HG03039 (cell line): ENCODE results near the gene TPP2.
A peak's percentile ranks its signal among the peaks of the same experiment; 100 is the strongest.

Experiments
- ATAC-seq: cut with Tn5 transposase; IDR thresholded peaks from one replicate; pipeline ENCODE4 v1.9.1; 2021; ENCODE audit warnings: mild to moderate bottlenecking, moderate library complexity; ENCODE audit not compliant: unreplicated experiment

Gene TPP2

DNA sequence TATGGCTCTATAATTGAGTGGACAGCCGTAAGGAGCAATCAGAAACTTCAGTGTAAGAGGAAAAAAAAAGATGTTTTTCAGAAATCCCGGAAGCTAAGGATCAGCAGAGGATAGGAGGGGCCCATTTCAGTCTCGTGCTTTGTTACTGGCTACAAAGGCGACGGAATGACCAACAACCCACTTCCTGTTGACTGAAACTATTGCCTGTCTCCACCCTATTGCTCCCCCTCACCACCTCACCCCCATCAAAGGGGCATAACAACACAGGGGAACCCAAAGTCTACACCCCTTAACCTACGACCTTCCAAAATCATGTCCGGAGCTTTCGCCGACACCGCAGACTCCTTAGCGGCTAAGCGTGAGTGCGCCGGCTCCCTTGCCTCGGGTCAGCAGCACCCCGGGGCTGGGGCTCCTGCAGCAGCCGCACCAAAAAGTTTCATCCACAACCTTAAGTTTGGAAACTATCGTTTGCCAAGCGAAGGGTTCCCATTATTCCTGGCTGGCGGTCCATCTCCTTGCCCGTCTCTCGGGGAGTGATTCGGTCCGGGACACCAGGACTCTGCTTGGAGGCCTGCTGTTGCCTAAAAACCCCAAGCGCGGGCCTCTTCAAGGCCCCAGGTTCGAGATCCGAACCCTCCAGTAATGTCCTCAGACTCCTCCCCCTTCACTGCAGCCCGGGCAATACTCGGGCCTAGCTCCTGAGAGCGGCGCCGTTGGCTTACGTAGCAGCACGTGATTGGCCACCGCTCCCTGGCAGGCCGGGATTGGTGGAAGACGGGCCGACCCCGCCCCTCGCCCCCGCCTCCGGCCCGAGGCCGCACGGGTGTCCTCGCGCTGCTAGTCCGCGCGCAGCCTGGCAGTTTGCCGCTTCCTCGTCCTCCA, at the start of gene TPP2:
TSS of gene TPP2 (plus strand) at position 840 of the 882 bp plus-strand sequence. CDS start 53 bp downstream, outside the sequence.
- peak; percentile 73 for ATAC-seq

DNA sequence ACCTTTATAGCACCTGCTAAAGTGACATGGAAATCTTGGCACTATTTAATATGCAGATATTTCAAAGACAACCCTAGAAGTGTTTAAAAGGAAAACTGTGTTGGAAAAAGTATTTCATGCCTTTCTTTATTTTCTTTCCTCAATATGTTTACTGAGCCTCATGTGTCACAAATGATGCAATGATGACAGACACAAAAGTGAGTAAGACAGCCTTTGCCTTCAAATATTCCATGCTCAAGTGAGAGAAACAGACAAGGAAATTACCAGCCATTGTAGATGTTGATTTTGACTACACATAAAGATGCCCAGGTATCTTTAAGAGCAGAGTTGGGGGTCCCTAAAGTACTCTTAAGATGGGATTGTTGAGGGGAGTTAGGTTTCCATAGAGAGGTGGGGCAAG, 48.0 kb upstream of the TPP2 start:
- ATAC-seq: no peak

DNA sequence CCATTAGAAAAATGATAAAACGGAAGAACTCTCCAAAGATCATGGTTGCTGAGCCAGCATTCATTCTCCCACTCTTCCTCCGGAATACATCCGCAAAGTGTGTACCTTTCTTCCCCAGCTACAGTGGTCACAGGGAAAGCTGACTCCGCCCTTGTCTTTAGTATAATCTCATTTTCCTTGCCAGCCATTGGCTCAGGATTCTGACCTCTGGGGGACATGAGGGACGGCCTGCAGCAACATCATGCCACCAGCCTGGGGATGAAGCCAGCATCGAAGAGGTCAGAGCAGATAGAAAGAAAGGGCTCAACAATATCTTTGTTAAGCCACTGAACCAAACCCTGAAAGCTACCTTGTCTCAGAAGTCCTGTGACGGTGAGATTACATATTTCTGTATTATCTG, 46.3 kb upstream of the TPP2 start:
- ATAC-seq: no peak

DNA sequence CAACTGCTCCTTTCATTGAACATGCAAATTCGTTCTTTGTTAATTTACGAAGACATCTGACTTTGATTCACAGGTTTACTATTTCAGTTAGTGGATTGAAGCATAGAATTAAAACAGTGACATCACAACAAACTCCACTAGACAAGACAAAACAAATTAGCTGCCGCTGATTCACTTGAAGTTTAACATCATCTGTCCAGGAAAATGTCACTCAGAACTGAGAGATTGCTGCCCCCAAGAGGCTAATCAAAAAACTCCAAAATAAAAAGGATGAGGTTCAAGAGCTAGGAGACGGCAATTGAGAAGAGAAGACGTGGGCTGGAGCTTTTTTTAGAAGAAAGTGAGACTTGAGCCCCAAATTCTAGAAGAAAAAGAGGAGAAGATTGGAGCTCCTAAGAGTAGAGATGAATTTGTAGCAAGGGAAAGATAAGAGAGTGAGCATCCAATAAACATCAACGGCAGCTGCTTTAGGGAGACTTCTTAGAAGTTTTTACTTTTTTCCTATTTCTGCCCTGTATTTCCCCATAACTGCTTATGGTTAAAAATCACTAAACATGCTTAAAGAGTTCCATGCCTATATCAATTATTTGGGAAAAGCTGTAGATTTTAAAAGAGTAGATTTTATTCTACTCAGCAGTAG, 40.8 kb upstream of the TPP2 start:
- no peak for ATAC-seq

DNA sequence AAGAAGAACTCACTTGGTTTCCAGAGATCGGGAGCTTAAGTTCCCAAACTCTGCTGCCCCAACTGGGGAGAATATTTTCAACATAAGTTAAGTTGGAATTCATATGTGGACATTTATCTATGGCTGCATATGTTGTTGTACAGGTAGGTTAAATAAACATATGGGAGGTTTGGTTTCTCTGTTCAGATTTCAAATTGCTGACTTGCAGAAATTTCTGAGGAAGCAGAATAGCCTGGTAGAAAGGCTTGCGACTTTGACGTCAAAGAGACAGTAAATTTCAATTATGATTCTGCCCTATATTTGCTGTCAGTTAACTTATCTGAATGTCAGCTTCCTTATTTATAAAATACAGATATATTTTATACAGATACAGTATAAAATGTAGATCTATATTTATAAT, 40.0 kb upstream of the TPP2 start:
- ATAC-seq: no peak

DNA sequence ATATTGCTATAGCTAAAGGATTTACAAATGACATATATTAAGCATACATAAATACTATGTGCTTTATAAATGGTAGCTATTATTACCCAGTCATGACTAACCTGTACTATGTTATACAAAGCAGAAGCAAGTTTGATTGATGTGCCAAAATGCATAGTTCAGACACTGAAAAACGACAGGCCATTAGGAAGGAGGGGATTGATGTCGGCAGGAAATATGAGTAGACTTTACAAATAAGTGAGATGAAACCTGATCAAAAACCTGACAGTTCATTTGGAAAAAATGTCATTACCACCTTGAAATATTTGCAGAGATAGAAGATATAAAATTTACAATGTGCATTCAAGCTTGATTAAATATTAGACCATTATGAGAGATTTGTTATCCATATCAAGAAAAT, 38.8 kb upstream of the TPP2 start:
- ATAC-seq: no peak

DNA sequence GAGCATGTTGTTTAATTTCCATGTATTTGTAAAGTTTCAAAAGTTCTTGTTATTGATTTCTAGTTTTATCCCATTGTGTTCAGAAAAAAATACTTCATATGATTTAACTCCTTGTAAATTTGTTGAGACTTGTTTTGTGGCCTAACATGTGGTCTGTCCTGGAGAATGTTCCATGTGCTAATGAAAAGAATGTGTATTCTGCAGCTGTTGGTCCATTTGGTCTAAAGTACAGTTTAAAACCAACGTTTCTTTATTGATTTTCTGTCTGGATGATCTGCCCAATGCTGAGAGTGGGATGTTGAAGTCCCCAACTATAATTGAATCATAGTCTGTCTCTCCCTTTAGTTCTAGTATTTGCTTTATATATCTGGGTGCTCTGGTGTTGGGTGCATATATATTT, 34.9 kb upstream of the TPP2 start:
- ATAC-seq: no peak

DNA sequence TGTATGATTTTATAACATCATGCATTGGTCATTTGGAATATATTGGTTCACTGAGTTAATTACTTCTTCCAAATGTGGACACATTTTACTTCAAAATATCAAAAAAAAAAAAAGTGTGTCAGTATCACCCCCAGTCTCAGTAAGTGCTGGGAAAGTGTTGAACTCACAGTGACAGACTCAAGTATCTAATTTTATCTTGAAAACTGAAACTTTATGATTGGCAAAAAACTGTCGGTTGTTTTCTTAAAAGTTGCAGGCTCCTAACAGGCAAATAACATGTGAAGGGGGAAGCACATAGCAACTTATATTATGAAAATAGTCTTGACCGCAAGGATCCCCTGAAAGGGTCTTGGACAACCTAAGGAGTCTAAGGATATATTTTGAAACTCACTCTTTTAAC, 33.5 kb upstream of the TPP2 start:
- ATAC-seq: no peak

DNA sequence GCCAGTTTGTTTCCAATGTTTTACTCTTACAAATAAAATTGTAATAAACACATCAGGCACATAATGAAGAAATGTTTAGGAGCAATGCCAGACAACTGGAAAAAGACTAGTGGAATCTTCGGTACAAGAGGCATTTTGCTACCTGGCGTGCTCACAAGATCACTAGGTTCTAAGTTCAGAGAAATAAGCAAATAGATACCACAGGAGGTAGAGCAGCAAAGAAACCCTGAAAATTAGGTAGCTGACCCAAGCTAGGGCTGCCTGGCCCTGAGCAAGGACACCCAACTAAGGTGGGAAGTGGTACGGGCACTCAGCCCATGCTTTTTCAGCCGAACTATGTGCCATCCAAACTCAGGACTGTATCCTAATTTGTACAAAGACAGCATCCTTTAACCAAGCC, 32.2 kb upstream of the TPP2 start:
- ATAC-seq: no peak

DNA sequence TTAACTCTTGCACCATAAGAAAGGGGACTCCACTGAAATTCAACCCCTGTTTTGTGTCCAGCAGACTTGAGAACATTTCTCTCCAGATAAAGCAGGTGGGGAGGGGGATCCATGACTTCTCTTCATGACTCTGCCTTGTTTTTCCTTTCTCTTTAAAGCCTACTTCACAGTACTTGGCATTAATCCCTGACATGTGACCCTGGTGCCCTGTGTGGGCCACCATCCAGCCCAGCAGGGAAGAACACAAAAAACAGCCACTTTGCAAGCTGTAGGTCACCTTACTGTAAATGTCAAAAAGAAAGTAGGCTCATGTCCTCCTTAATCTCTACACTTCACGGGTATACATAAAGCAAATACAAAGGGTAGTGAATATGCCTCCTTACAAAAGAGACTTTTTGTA, 30.3 kb upstream of the TPP2 start:
- ATAC-seq: no peak

DNA sequence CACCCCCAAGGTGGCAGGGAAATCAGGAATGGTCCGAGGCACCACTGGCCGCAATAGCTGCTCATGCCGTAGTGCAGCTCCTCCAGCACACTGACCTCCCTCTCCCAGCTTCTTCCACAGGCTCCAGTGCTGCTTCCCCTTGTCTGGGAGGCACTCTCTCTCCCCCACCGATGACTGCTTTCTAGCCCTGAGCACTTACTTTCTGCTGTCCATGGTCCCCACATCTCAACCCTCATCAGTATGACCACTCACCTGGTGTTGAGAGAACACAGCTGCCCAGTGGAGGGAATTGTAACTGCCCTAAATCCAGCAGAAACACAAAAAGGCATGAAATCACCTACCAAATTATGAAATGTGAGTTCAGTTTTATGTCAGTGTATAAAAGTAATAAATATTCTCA, 28.9 kb upstream of the TPP2 start:
- ATAC-seq: no peak

DNA sequence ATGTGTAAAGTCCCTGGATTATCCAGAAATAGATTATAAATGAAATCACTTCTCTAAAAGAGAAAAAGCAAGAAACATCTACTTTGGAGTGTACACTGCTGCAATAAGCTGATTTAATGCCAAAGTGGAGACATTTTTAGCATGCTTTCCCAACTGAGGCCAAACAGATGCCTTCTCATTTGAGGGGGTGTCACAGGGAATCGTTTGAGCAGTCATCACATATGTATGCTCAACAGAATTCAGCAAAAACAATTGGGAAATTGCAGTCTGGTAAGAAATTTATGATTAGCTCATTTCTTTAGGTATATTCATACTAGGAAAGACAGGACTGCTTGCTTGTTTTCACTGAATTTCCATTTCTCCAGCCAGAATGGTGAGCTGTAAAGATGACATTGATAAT, 27.3 kb upstream of the TPP2 start:
- ATAC-seq: no peak

DNA sequence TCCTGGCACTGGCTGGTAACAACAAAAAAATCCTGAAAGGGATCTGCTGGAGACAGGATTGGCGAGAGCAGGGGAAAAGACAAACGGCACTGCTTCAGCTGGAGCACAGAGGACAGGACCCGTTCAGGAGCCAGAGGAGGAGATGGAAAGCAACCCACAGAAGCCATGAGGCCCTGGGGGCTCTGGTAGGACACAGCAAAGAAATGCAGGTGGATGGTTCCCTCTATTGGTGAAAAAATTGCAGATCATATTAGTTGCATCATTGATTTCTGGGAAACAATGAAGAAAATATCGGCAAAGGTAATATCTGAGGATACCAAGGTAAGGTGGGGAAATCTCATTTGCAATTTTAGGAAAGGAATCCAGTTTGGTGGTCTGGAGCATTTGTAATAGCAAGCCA, 25.7 kb upstream of the TPP2 start:
- no peak for ATAC-seq

DNA sequence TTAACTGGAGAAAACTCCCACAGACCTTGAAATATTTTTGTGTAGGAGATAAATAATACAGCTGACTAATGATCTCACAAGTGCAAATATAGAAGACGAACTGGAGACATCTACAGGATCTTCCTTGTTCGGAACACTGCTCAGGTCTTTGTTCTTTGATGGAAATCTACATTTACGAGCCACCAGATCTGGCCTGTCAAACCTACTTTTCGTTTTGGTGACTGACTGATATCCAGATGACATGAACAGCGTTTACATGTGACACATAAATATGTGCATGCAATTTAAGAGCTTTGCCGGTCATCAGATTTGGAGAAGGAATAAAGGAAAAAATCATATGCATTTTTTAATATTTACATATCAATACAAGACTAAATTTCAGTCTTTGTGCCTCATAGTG, 24.5 kb upstream of the TPP2 start:
- ATAC-seq: no peak

DNA sequence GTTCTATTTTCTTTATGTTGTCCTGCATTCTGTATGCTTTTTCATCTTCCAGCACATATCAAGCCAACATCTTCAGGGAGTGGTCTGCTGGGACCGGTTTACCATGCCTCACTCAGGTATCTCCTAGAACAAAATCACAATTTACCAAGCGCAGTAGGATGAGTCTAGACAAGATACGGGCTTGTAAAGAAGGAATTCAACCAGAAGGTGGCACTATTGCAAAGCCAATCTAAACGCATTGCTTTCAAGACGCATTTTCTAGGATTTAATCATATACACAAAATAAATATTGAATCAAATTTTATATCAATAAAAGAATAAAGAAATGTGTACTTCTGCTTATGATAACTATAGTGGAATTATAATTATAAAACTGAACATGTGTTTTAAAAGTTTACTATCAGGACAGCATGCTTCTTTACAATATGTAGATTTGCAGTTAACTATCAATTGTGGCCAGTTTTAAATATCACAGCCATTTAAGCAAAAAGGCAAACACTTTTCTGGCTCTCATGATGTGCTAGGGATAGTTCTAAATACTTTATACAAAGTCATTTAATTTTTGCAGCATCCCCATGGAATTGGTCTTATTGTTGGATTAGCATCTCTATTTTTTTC, 16.1 kb upstream of the TPP2 start:
- ATAC-seq: peak; percentile 46

DNA sequence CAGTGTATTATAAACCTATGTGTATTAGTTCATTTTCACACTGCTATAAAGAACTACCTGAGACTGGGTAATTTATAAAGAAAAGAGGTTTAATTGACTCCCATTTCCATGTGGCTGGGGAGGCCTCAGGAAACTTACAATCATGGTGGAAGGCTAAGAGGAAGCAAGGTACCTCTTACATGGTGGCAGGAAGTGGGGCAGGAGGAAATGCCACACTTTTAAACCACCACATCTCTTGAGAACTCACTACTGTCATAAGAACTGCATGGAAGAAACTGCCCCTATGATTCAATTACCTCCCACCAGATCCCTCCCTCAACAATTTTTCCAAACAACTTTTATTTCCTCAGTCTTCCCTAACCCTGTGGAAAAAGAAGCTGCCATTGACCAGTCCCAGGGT, 14.5 kb upstream of the TPP2 start:
- ATAC-seq: no peak

DNA sequence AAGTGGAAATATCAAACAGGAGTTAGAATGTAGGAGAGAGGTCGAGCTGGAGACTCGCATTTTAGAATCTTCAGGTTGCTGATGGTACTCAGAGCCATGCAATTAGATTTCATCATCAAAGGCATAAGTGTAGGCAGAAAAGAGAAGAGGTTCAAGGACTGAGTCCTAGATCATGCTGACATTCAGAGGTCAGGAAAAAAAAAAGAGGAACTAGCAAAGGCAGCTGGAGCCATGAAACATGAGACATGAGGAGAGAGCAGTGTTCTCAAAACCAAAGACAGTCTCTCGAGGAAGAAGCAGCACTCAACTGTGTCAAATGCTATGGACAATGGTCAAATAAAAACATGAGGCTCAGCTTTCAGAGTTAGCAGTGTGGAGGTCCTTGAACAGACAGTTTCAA, 12.4 kb upstream of the TPP2 start:
- ATAC-seq: peak; percentile 58

DNA sequence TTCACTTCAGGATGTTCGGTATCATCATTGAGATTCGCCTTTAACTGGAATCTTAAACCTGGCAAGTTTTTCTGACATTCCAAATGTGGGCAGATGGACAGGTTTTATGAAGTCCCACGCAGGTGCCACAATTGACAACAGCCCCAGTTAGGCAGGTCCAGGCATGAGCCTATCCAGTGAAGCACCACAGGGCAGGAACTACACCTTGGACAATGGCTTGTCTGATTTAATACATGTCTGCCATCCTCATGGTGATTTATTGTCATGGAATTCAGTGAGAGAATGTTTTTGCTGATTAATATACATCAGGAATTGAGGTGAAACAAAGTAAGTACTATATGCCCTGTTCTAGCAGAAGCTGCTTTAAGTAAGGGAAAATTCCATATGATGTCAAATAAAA, 10.2 kb upstream of the TPP2 start:
- ATAC-seq: no peak

DNA sequence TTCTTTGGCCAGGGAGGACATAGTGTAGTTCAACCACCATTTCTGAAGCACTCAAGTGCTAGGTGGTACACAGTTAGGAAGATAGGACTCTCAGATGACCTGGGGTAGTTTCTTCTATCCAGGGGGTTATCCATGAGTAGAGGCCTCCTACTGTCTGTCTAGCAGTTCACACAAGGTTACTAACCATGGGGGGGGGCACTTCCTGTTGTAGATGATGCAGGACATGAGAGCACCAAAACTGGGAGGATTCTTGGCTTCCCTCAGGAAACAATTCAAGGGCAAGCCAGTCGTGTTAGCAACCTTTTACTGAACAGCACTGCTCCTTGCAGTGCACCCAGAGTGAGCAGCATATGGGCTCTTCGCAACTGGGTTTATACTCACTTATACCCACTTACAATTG, 8.9 kb upstream of the TPP2 start:
- no peak for ATAC-seq

DNA sequence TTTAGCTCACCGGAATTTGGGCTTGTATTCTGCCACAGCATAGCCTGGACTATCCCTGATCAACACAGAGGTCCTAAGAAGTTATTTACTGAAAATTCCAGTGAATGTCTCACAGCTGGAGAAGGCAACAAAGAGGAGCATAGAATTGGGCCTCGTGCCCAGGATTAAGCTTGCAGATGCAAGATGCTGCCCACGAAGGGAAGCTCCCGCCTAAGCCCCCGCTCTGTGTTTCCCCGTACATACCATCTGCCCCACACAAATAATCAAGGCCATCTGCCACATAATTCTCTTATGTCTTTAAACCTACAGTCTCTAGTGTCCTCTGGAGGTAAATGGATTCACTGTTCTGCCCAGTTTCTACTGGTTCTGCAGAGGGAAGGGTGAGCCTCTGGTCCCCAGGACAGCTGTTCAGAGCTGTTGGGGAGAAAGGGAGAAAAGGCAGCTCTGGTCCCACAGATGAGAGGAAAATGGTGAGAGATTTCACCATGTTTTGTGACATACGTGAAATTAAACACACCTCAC, 7.4 kb upstream of the TPP2 start:
- ATAC-seq: no peak

DNA sequence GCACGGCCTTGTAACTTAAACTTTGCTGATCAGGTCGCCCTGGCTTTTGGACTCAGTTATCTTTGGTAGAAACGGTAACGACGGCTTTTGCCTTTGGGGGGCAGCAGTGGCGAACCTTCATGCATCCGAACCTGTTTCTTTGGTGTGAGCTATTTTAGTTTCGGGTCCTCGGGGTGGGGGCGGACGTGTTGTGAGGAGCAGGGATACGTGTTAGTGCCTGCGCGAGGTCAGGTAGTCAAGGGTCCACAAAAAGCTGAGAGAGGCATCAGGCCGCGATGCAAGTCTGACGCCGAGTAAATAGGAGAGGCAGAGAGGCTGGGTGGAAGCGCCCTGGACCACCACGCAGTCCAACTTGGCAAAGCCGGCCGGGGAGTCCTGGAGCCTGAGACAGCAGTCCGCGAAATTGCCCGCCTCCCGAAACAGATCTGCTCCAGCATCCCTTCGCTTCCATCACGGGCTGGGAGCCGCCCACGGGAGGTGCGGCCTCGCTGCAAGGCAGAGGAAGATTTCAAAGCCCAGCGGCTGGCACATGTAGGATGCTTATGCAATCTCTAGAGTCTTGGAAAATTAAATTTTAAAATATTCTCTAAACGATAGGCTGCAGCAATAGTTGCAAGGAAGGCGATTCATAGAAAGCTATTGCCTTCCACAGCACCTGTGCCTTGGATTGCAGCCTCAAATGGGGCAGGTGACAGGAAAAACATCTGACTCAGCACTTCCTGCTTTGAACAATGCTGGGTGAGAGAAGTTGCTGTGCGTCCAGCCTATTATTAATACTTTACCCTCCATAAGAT, 4.6 kb upstream of the TPP2 start:
- ATAC-seq: peak; percentile 36
